Measurements from ENCODE around the gene EPB41L1. TPM values are rescaled to one million over a fixed set of nuclear protein-coding genes. Genes with fewer than 3 reads are reported as not detected.

The EPB41L1 gene
- total and polyA plus RNA-seq, 4 donors: 13.5 to 61.9 (median 32.8) TPM

- Histone ChIP-seq H3K4me1 (ENCODE audit: control insufficient read depth in 5 of 5, insufficient read depth in 5 of 5, low read length in 5 of 5) (peaks cover 0 to 10% (median 9%) of the 10 kb centered on the region in 5 donors), H3K36me3 (ENCODE audit: control insufficient read depth in 4 of 4, insufficient read depth in 4 of 4, low read length in 4 of 4) (peaks cover 2 to 12% (median 7%) of the 10 kb centered on the region in 4 donors), H3K27ac (ENCODE audit: low read depth in 1 of 2, low read length in 1 of 2) (peak overlapping the region; percentile 24 to 88), H3K27me3 (ENCODE audit: control insufficient read depth in 3 of 3, insufficient read depth in 3 of 3, low read length in 2 of 3) (no peaks in the 10 kb centered on the region), H3K4me3 (peak overlapping the region; percentile 92), H3K9ac (ENCODE audit: insufficient read depth in 1 of 2, low read length in 2 of 2) (peak overlapping the region; percentile 74 to 96), H3K9me3 (ENCODE audit: control insufficient read depth in 4 of 4, insufficient read depth in 3 of 4, low read length in 3 of 4) (no peaks in the 10 kb centered on the region)
- WGBS, 2 donors: 0 to 1% methylated on average over 6 of the region's 6 CpGs
- TF ChIP-seq CTCF (IDR thresholded peaks at IDR 0.05; ENCODE audit: control extremely low read depth, extremely low read depth): no peak
- DNase-seq (no peak), ATAC-seq (ENCODE audit: insufficient read depth, low FRiP score) (no peak)
These were observed 82.2 kb downstream of the EPB41L1 start for GRCh38 chr20:36236786-36237121.

GRCh38 chr20:36237477-36237876 lies 82.9 kb downstream of the EPB41L1 start:
- no peak for ATAC-seq (ENCODE audit: insufficient read depth, low FRiP score)
- no peak overlapping the region for H3K4me3 ChIP-seq
- WGBS, 2 donors: 65 to 70% methylated on average over 5 of the region's 5 CpGs
- H3K27me3 ChIP-seq (ENCODE audit: control insufficient read depth in 3 of 3, insufficient read depth in 3 of 3, low read length in 2 of 3): no peaks in the 10 kb centered on the region
- H3K36me3 ChIP-seq (ENCODE audit: control insufficient read depth in 4 of 4, insufficient read depth in 4 of 4, low read length in 4 of 4): peaks cover 4 to 12% (median 8%) of the 10 kb centered on the region in 4 donors
- DNase-seq: peak in 2 of 3 donors; percentile 6 to 8
- H3K9me3 ChIP-seq (ENCODE audit: control insufficient read depth in 4 of 4, insufficient read depth in 3 of 4, low read length in 3 of 4): no peaks in the 10 kb centered on the region
- no peak overlapping the region for H3K27ac ChIP-seq (ENCODE audit: low read depth in 1 of 2, low read length in 1 of 2)
- H3K4me1 ChIP-seq (ENCODE audit: control insufficient read depth in 5 of 5, insufficient read depth in 5 of 5, low read length in 5 of 5): peaks cover 0 to 10% (median 9%) of the 10 kb centered on the region in 5 donors
- no peak for TF ChIP-seq CTCF (IDR thresholded peaks at IDR 0.05; ENCODE audit: control extremely low read depth, extremely low read depth)
- peak overlapping the region; percentile 74 to 96 for H3K9ac ChIP-seq (ENCODE audit: insufficient read depth in 1 of 2, low read length in 2 of 2)

GRCh38 chr20:36238153-36238552 lies 83.6 kb downstream of the EPB41L1 start:
- ATAC-seq (ENCODE audit: insufficient read depth, low FRiP score) (no peak), DNase-seq (no peak)
- no peak for TF ChIP-seq CTCF (IDR thresholded peaks at IDR 0.05; ENCODE audit: control extremely low read depth, extremely low read depth)
- H3K36me3 ChIP-seq (ENCODE audit: control insufficient read depth in 4 of 4, insufficient read depth in 4 of 4, low read length in 4 of 4): peaks cover 4 to 15% (median 8%) of the 10 kb centered on the region in 4 donors
- H3K27me3 ChIP-seq (ENCODE audit: control insufficient read depth in 3 of 3, insufficient read depth in 3 of 3, low read length in 2 of 3): no peaks in the 10 kb centered on the region
- no peak overlapping the region for H3K4me3 ChIP-seq
- H3K9me3 ChIP-seq (ENCODE audit: control insufficient read depth in 4 of 4, insufficient read depth in 3 of 4, low read length in 3 of 4): no peaks in the 10 kb centered on the region
- 77 to 87% methylated on average over 3 of the region's 3 CpGs for WGBS, 2 donors
- H3K4me1 ChIP-seq (ENCODE audit: control insufficient read depth in 5 of 5, insufficient read depth in 5 of 5, low read length in 5 of 5): peaks cover 0 to 10% (median 9%) of the 10 kb centered on the region in 5 donors
- no peak overlapping the region for H3K27ac ChIP-seq (ENCODE audit: low read depth in 1 of 2, low read length in 1 of 2)
- H3K9ac ChIP-seq (ENCODE audit: insufficient read depth in 1 of 2, low read length in 2 of 2): no peak overlapping the region

- no peak for ATAC-seq (ENCODE audit: insufficient read depth, low FRiP score)
- Histone ChIP-seq H3K27ac (ENCODE audit: low read depth in 1 of 2, low read length in 1 of 2) (no peak overlapping the region), H3K9me3 (ENCODE audit: control insufficient read depth in 4 of 4, insufficient read depth in 3 of 4, low read length in 3 of 4) (no peaks in the 10 kb centered on the region), H3K9ac (ENCODE audit: insufficient read depth in 1 of 2, low read length in 2 of 2) (no peak overlapping the region), H3K4me1 (ENCODE audit: control insufficient read depth in 5 of 5, insufficient read depth in 5 of 5, low read length in 5 of 5) (peaks cover 0 to 10% (median 9%) of the 10 kb centered on the region in 5 donors), H3K27me3 (ENCODE audit: control insufficient read depth in 3 of 3, insufficient read depth in 3 of 3, low read length in 2 of 3) (no peaks in the 10 kb centered on the region), H3K4me3 (no peak overlapping the region), H3K36me3 (ENCODE audit: control insufficient read depth in 4 of 4, insufficient read depth in 4 of 4, low read length in 4 of 4) (peaks cover 4 to 17% (median 12%) of the 10 kb centered on the region in 4 donors)
- DNase-seq: no peak
- no peak for TF ChIP-seq CTCF (IDR thresholded peaks at IDR 0.05; ENCODE audit: control extremely low read depth, extremely low read depth)
- WGBS, 2 donors: 57 to 75% methylated on average over 3 of the region's 3 CpGs
These were observed 84.2 kb downstream of the EPB41L1 start for GRCh38 chr20:36238760-36239159.

Data from lung (tissue), 12 donors.